Erythroblast (primary cell): ENCODE data around the gene TH.

Experiments used
- DNase-seq, 2 experiments: peaks; one replicate each; lab custom pipeline; 2025; lab: John Stamatoyannopoulos, UW
- GATA1 ChIP-seq: IDR thresholded peaks from 2 replicates; pipeline ENCODE4 v1.6.1; 2011; ENCODE audit warnings: low read depth, mild to moderate bottlenecking, control low read depth, low read length, moderate library complexity
- POLR2A ChIP-seq: IDR thresholded peaks from 2 replicates; pipeline ENCODE4 v1.6.1; 2011; ENCODE audit warnings: mild to moderate bottlenecking, low read length

The TH gene

DNA sequence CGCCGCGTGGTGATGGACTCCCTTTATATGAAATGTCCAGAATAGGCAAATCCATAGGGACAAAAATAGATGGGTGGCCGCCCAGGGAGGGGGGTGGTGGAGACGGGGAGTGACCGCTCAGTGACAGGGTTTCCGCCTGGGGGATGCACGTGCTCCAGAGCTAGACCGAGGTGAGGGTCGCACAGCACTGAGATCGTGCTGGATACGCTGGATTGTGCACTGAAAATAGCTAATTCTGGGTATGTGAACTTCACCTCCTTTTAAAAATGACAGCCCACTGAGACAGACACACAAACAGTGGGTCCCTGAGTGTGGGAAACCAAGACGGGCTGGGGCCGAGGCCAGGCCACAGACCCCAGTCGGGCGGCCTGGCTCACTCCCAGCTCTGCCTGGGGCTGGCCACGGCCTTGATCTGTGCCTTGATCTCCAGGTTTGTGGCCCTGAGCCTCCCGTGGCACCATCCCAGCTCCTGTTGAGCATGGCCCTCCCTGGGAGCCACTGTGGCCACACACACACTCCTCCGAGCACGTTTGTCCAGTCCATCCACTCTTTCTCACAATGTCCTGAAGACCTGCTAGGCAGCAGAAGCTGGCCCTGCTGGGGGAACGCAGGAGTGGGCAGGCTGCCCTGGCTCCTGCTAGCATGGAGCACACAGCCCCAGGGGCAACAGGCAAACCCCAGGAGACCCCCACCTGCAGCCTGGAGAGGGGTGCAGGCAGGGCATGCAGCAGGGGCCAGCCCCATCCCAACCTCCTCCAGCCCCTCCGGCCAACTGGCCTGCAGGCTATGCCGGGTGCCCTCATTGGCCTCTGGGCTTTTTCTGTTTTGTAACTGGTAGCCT lies 41.0 kb upstream of the TH start:
- TF ChIP-seq GATA1 (no peak), POLR2A (no peak)
- DNase-seq: no peak

DNA sequence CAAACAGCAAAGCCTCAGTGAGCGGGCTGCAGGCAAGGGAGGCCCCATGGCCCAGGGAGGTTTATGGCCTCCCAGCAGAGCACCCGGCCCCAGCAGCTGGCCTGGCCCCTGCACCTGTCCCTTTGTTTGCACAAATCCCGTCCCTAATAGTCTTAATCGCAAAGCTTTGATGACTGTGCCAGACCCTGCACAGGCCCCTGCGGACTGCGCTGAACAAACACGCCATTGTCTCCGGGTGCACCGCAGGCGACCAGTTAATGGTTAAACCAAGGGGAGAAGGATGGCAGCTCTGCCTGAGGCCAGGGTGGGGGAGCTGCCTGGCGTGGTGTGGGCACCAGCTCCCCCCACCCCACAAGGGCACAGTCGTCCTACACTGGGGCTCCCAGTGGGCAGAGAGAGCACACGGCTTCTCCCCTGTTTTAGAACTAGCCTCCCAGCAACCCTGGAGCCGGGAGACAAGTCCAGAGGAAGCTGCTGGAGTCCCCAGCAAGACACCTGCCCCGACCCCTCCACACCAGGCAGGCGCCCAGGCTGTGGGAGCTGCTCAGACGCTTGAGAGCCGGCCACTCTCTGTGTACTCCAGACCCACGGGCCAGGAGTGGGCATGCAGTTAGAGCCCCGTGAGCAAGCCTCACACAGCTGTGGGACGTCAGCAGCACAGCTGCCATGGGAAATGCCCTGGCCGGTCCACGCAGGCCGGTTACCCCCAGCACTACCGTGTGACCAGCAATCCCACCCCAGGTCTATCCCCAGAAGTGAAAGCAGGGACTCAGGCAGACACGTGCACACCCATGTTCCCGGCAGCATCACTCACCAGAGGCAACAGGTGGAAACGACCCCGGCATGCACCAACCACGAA lies 39.7 kb upstream of the TH start:
- no peak for DNase-seq
- TF ChIP-seq GATA1 (no peak), POLR2A (no peak)

DNA sequence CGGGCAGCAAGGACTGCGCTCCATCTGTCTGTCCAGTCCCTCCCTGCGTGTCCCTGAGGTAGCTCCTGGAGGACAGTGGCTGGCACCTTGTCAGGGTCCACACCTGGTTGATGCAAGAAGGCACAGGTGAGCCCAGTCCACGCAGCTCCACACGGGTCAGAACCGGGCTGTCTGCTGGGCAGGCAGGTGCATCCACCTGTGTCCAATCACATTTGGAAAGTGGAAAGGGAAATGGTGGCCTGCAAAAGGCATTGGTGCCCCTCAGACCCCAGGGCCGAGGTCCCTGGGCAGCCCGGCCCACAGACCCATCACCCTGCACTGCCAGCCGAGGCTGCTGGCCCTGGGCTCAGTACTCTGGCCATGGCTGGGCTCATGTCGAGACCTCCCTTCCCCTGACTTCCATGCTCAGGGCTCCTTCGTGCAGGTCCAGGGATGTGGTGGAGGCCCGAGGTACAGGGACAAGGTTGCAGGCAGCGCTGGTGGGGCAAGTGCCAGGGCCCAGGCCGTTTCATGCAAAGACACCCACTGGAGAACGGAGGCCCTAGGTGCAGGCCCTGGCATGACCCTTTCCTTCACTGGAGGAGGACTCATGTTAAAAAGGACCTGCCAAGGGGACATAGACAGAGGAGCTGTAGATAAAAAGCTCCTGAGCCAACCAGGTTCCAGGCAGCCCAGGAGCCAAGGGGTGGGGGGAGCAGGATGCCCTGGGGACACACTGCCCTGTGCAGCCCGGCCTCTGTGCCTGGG lies 38.9 kb upstream of the TH start:
- no peak for DNase-seq
- TF ChIP-seq POLR2A (no peak), GATA1 (no peak)

- TF ChIP-seq GATA1 (no peak), POLR2A (no peak)
- DNase-seq: no peak
These were observed 38.3 kb upstream of the TH start for GRCh38 chr11:2209900-2210321.

DNA sequence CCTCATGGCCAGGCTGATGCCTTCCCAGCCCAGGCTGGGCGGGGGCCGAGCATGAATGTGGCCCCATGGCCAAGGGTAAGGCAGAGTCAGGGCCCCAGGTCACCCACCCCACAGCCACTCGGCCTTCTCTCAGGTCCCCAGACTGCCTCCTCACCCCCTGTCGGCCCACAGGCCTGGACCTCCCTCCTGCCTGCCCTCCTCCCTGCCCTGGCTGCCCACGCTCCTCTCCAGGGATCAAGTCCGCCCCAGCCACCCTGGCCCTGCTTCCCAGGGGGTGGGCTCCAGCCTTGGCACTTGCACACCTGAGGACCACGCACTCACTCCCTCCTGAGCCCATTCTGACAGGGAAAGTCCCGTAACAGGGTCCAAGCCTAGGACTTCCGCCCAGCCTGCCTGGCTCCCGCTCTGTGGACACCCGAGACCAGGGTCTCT lies 37.8 kb upstream of the TH start:
- TF ChIP-seq POLR2A: no peak
- no peak for DNase-seq

DNA sequence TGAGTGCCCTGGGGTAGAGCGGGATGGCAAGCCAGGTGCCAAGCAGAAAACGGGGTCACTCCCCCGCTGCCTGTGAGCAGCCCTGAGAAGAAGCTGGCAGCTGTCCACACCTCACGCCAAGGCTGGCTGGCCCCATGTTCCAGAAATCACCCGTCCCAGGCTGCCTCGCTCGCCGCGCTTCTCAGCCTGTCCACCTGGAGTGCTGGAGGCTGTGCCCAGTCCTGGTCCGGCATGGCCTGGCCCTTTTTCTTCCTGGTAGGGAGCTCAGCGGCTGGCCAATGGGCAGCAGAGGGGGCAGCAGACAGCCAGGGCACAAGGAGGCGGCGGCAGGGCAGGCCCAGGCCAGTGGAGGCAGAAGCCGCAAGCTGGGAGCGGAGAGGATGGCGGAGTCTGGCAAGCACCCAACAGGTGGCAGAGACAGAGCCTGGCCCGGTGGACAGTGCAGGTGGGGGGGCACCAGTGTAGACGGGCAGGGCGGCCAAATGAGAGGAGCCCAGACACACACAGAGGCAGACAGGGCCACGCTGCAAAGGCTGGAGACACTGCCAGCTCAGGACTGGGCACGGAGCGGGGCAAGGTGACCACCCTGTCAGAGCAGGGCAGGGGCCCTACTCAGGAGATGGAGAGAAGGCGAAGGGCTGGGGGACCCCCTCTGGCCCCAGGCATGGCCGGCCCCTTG lies 37.2 kb upstream of the TH start:
- TF ChIP-seq POLR2A: no peak
- TF ChIP-seq GATA1: no peak
- no peak for DNase-seq

DNA sequence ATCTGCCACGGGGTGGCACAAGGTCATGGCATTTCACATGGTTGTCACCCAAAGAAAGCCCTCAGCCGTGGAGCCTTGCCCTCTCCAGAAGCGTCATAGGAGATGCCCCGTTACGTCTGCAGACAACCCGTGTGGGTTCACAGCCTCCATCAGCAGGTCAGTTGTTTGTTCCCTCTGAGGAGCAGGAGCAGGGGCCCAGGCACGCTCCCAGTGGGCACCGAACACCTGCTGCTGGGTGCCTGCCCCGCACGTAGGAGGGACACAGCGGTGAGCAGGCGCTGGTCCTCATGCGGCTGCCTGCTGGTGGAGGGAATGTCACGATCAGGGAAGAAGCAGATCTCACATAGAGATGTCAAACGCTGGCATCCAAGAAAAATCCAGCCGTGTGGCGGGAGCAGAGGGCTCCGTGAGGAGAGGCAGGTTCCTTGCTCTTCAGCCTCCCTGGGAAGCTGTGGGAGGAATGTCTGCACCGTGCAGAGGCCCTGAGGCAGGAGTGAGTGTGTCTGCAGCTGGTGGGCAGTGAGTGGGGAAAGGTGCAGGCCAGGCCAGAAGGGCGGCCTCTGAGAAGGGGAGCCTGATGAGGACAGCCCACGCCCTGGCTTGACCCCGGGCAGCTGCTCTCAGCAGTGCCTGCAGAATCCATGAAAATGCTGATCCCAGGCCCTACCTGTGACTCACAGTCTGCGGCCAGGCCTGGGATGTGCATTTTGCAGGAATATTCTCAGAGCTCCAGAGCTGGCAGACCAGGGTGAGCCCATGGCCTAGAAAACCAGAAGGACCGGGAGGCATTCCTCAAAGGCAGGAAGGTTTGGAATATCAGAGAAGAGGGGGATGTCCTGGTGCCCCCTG lies 36.4 kb upstream of the TH start:
- DNase-seq: no peak
- TF ChIP-seq GATA1 (no peak), POLR2A (no peak)

DNA sequence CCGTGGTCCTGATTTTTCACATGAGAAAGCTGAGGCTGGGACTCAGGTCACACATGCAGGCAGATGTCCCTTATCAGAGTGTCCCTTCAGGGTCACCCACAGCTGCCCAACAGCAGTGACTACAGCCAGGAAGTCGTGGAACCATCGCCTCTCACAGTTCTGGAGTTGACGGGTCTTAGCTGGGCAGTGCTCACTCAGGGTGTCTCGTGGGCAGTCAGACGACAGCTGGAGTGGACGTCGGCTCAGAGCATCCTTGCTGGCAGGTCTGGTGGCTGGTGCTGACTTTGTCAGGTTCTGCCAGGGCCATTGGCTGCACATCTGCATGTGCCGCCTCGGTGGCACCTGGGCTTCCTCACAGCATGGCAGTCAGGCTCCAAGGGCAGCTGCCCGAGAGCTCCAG lies 35.6 kb upstream of the TH start:
- DNase-seq: no peak
- no peak for TF ChIP-seq GATA1
- no peak for TF ChIP-seq POLR2A

- no peak for TF ChIP-seq POLR2A
- TF ChIP-seq GATA1: no peak
- no peak for DNase-seq
These were observed 34.5 kb upstream of the TH start for GRCh38 chr11:2205981-2206690.

DNA sequence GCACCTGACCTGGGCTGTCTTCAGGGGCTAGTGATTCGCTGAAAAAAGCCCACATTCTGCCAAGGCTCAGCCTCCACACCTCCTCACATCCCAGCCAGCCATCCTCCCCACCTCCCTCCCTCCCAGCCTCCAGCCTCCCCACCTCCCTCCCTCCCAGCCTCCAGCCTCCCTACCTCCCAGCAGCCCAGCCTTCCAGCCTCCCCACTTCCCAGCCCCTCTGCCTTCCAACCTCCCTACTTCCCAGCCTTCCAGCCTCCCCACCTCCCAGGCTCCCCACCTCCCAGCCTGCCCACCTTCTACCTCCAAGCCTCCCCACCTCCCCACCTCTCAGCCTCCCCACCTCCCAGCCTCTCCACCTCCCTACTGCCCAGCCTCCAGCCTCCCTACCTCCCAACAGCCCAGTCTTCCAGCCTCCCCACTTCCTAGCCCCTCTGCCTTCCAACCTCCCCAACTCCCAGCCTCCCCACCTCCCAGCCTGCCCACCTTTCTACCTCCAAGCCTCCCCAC lies 33.7 kb upstream of the TH start:
- no peak for DNase-seq
- TF ChIP-seq GATA1 (no peak), POLR2A (no peak)

- no peak for TF ChIP-seq GATA1
- no peak for TF ChIP-seq POLR2A
- no peak for DNase-seq
These were observed 33.0 kb upstream of the TH start for GRCh38 chr11:2204361-2205213.
